Sciatic nerve (tissue), 2 donors: Measurements from ENCODE around the gene DLX4. TPM values are rescaled to one million over a fixed set of nuclear protein-coding genes. Genes with fewer than 3 reads are reported as not detected.

ENCODE experiments used
- ATAC-seq: fragments of 200-7000 bp; cut with Tn5 transposase; one replicate; pipeline ENCODE4 v1.9.1; 2020; ENCODE audit warnings: mild to moderate bottlenecking, moderate library complexity
- DNase-seq: peaks from one replicate; pipeline ENCODE4 v3.0.0-alpha.2; 2020; ENCODE audit warnings: low spot score
- intact Hi-C: fragments of 100-400 bp; cut with DNase I; formaldehyde crosslinking; loops from one replicate; pipeline ENCODE4 v1.14.2; 2022
- total RNA-seq: library from RNA; stranded (reverse); fragmentation: NEBNext Ultra II Directional; extraction: Animal tissue kit (Norgen Biotek cat#: 25700); gene quantifications from one replicate; pipeline ENCODE4 v1.2.1, GENCODE V29; 2021
- donor health status: DM: no; HTN: no; CAD: no.
- donor health status: DM: no; HTN: no; CAD: no.

DLX4 gene
- total RNA-seq, 1 donor from 2014 or later = not detected

DNA sequence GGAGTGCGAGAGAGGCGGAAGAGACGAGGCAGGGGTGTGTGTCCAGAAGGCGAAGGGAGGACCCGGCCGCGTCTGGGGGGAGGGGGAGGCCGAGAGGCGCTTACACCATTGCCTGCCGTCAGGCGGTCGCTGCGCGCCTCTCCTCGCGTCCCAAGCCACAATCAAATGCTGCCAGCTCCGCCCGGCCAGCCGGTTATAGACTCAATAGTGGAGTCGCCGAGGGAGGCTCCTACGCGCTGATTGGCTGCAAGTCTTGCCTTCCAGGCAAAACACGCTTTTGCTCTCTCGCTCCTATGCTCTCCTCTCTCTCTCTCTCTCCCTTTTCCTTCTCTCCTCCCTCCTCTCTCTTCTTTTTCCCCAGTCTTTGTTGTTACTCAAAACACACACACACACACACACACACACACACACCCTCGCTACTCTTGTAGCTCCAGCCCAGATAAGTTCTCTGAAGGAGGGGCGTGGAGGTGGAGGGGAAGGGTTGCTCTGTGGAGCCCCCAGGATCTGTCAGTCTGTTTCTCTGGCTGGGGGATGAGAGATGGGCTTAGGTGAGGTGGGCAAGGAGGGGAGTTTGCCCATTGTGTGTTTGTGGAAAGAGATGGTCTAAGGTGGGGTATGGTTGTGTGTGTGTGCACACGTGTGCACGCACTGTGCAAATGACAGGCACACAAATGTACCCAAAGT is 26.2 kb downstream of the DLX4 start, which contains the start of gene DLX3:
DLX3 (minus strand) TSS at position 170 of the 684 bp plus-strand sequence. CDS start 226 bp downstream, outside the sequence.
- ATAC-seq (peak; percentile 52), DNase-seq (no peak)
- intact Hi-C loops = loop anchor here (5.0 kb wide), 3 partner anchors 113 to 288 kb away; partner anchors contain the start of gene SLC35B1

- ATAC-seq (no peak), DNase-seq (no peak)
- intact Hi-C loops = loop anchor here (5.0 kb wide), 3 partner anchors 114 to 289 kb away; partner anchors contain the start of gene SLC35B1
Observed at GRCh38 chr17:49996121-49996494, 27.1 kb downstream of the DLX4 start.

DNA sequence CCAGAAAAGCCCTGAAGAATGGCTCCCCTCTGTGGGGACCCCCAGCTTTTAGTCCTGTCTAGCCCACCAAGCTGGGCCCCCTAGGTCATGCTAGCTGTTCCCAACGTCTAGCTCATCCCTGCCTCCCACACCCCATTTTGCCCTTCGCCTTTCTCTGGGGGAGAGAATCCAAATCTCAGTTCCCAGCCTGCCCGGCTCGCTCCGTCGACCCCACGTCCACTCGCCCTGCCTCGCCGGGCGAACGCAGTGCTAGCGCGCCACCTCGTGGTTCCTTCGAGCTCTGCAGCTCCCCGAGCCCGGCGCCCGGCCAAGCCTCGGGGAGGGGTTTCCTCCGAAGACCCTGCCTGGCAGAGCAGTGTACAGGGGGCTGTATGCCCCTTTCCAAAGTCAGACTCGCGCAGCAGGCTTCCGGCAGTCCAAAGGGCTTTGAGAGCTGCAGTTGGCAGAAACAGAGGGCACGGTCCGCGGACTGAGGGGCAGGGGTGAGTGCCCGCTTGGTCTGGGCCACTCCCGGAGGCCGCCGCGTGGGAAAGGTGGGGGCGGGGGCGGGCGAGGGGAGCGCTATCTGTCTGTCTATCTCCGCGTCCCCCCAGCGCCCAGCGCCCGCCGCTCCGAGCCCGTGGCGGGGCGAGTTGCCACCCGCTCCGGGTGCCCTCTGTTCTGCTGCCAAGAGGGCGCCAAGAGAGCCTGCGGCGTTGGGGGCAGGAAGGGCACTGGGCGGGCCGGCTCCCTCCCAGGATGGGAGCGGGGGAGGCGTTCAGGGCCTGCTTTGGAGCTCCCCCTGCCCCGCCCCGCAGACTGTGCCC is 27.7 kb downstream of the DLX4 start:
- DNase-seq (peak; percentile 79), ATAC-seq (peak; percentile 56)

GRCh38 chr17:49997301-49997650 is 28.3 kb downstream of the DLX4 start:
- no peak for DNase-seq
- intact Hi-C loops = loop anchor here (5.0 kb wide), 3 partner anchors 115 to 290 kb away; partner anchors contain the start of gene SLC35B1
- ATAC-seq = no peak

More for the DNA sequence above, 27.7 kb downstream of the DLX4 start:
- intact Hi-C loops = loop anchor here (5.0 kb wide), 3 partner anchors 114 to 289 kb away; partner anchors contain the start of gene SLC35B1

DNA sequence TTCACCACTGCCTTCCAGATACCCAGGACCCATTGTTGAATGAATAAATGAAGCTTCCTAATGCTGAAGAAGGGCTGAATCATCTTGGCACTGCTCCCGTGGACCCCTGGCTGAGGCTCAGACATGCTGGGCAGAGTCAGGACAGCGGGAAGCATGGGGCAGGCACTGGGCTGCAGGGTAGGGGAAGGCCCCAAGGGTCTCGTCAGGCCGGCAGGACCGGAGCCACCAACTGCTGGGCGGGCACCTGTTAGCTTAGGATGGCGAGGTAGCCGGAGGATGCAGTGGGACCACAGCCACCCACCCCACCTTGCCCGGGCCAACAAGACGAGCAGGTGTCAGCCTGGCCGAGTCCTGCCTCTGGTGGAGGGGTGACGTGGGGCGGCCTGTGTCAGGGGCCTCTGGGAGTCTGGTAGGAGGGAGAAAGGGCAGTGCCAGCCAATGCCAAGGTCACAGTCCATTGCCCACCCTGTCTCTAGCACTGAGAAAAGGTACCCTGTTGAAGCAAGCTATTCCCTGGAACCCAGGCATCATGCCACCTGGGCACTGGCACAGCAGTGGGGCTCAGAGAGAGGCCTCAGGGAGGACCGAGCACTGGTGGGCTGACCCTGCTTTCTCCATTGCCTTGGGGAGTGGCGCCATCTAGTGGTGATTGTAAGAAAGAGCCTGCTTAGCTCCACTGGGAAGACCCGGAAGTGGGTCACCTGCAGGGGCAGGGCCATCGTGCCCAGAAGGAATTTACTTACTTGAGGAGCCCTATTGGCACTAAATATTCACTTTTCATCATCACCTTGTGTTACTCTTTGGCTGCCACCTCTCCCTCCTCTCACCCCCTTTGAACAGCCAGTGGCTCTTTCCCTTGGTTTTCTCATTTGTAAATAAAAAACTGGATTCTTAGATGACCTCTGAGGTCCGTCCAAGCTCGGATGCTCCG is 29.0 kb downstream of the DLX4 start:
- ATAC-seq (peak; percentile 77), DNase-seq (peak; percentile 85)
- intact Hi-C loops = loop anchor here (5.0 kb wide), 3 partner anchors 116 to 291 kb away; partner anchors contain the start of gene SLC35B1

GRCh38 chr17:49998836-49999511 is 30.0 kb downstream of the DLX4 start:
- ATAC-seq (no peak), DNase-seq (no peak)
- intact Hi-C loops = loop anchor here (5.0 kb wide), 3 partner anchors 117 to 292 kb away; partner anchors contain the start of gene SLC35B1

DNA sequence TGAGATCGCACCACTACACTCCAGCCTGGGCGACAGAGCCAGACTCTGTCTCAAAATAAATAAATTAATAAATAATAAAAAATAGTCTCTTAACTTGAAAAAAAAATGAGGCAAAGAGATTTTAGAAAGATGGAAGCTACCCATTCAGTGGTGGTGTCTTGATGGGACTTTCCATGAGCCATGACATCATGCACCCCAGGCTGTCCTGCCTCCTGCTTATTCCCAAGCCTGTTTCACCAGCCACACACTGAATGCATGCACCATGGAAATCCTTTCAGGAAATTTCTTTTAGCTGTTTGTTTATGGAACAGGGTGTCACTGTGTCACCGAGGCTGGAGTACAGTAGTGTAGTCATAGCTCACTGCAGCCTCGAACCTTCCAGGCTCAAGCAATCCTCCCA is 34.9 kb downstream of the DLX4 start:
- ATAC-seq = no peak
- intact Hi-C loops = no loop called here

GRCh38 chr17:50009282-50009681 is 40.3 kb downstream of the DLX4 start:
- intact Hi-C loops = no loop called here
- ATAC-seq (no peak), DNase-seq (no peak)

More for the DNA sequence above, 34.9 kb downstream of the DLX4 start:
- DNase-seq = no peak

DNA sequence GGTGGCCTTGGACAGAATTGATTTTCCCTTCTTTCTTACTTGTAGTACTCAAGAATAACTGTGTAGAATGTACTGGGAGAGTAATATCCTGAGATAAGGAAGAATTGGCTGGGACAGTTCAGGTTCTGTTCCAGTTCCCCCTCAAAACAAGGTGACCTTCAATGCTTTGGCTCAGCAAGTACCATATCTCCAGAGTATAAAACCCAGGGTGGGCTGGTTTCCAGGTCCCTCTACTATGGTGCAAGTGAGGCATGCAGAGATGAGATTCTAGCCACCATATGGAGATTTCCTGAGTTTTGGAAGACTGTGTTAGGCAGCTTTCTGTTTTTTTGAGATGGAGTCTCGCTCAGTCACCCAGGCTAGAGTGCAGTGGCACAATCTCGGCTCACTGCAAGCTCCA is 44.1 kb downstream of the DLX4 start:
- no peak for ATAC-seq

DNA sequence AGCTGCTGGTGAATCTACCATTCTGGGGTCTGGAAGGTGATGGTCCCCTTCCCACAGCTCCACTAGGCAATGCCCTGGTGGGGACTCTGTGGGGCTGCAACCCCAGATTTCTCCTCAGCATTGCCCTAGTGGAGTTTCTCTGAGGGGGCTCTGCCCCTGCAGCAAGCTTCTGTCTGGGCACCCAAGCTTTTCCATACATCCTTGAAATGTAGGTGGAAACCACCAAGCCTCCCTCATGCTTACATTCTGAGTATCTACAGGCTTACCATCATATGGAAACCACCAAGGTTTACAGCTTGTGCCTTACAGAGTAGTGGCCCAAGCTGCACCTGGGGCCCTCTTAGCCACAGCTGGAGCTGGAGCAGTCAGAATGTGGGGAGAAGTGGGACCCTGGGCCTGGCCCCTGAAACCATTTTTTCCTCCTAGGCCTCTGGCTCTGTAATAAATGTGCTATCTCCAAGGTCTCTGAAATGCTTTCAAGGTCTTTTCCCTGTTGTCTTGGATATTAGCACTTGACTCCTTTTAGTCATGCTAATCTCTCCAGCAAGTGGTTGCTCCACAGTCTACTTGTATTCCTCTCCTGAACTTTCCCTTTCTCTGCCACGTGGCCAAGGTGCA is 45.6 kb downstream of the DLX4 start:
- DNase-seq (no peak), ATAC-seq (no peak)
- intact Hi-C loops = no loop called here

More for the DNA sequence above, 44.1 kb downstream of the DLX4 start:
- no peak for DNase-seq
- intact Hi-C loops = no loop called here

DNA sequence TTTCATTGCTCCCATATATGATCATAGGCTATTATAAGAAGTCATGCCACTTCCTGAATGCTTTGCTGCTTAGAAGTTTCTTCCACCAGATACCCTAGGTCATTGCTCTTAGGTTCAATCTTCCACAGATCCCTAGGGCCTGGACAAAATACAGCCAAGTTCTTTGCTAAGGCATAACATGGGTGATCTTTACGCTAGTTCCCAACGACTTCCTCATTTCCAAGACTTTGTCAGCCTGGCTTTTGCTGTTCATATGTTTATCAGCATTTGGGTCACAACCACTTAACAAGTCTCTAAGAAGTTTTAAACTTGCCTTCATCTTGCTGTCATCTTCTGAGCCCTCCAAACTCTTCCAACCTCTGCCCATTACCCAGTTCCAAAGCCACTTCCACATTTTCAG is 46.2 kb downstream of the DLX4 start:
- intact Hi-C loops = no loop called here
- DNase-seq (no peak), ATAC-seq (no peak)

GRCh38 chr17:50018909-50019308 is 49.9 kb downstream of the DLX4 start:
- DNase-seq = no peak
- intact Hi-C loops = no loop called here
- no peak for ATAC-seq

- intact Hi-C loops = no loop called here
- ATAC-seq (no peak), DNase-seq (no peak)
Observed at GRCh38 chr17:50020841-50021599, 52.0 kb downstream of the DLX4 start.

GRCh38 chr17:50021681-50022370 is 52.8 kb downstream of the DLX4 start:
- ATAC-seq (no peak), DNase-seq (no peak)
- intact Hi-C loops = no loop called here

GRCh38 chr17:50022463-50023130 is 53.6 kb downstream of the DLX4 start:
- ATAC-seq (no peak), DNase-seq (no peak)
- intact Hi-C loops = no loop called here

DNA sequence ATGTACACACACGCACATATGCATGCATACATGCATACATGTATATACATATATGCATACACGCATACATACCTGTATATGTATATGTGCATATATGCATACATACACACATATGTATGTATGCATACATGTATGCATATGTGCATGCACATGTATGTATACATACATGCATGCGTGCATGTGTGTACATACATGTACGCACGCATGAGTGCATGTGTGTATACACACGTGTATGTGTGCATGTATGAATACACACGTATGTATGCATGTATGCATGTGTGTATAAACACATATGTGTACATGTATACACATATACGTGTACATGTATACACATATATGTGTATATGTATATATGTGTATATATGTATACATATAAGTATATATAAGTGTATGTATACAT is 54.5 kb downstream of the DLX4 start:
- DNase-seq (no peak), ATAC-seq (no peak)
- intact Hi-C loops = no loop called here
